ENCODE results near the gene PPFIA1.

DNA sequence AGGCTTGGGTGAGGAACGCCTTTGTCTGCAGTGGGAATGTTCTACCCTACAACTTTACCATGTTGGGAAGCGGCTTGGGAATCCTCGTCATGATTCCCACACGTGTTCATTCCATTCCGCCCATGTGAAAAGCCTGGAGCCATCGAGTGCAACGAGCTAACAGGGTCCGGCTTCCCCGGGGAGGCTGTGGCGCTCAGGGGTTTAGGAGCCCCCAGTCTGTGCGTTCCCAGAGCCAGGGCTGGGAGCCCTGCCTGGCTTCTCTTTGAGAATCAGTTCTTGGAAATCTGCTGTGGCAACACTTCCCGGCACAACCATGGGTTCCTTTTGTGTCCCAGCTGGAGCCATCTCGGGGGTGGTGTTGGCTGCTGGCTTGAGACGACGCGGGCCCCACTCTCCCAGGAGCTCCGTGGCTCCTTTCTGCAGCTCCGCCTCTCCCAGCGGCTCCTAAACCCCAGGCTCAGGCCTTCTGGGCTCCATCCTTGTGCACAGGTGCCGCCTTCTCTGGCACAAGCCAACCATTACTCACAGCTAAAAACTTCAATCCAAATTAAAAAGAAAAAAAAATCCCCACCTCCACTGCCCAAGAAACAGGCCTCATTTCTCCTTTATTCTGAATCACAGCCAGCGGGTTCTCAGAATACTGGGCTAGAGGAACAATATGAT is 18.7 kb upstream of the PPFIA1 start:
- TF ChIP-seq, protein P1, sequence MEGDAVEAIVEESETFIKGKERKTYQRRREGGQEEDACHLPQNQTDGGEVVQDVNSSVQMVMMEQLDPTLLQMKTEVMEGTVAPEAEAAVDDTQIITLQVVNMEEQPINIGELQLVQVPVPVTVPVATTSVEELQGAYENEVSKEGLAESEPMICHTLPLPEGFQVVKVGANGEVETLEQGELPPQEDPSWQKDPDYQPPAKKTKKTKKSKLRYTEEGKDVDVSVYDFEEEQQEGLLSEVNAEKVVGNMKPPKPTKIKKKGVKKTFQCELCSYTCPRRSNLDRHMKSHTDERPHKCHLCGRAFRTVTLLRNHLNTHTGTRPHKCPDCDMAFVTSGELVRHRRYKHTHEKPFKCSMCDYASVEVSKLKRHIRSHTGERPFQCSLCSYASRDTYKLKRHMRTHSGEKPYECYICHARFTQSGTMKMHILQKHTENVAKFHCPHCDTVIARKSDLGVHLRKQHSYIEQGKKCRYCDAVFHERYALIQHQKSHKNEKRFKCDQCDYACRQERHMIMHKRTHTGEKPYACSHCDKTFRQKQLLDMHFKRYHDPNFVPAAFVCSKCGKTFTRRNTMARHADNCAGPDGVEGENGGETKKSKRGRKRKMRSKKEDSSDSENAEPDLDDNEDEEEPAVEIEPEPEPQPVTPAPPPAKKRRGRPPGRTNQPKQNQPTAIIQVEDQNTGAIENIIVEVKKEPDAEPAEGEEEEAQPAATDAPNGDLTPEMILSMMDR (conservative IDR thresholded peaks at IDR 0.05 in 1 of 2, IDR thresholded peaks at IDR 0.05 in 1 of 2; ENCODE audit: extremely low read depth in 1 of 2, insufficient read depth in 1 of 2, low read depth in 1 of 2, low read length in 2 of 2) = no peak
- no peak for TF ChIP-seq EZH2 (IDR thresholded peaks at IDR 0.05; ENCODE audit: borderline replicate concordance, low read length)
